ENCODE data around the gene TMEM200A. TPM values are rescaled to one million over a fixed set of nuclear protein-coding genes. Genes with fewer than 3 reads are reported as not detected.
"Not testable (repeated sequence)": the region's sequence is repeated elsewhere in the genome, so short reads cannot be mapped to it uniquely, and the experiment has no call there.

The TMEM200A gene
- under 1 TPM; 0.34 to 0.78 TPM for total RNA-seq

DNA sequence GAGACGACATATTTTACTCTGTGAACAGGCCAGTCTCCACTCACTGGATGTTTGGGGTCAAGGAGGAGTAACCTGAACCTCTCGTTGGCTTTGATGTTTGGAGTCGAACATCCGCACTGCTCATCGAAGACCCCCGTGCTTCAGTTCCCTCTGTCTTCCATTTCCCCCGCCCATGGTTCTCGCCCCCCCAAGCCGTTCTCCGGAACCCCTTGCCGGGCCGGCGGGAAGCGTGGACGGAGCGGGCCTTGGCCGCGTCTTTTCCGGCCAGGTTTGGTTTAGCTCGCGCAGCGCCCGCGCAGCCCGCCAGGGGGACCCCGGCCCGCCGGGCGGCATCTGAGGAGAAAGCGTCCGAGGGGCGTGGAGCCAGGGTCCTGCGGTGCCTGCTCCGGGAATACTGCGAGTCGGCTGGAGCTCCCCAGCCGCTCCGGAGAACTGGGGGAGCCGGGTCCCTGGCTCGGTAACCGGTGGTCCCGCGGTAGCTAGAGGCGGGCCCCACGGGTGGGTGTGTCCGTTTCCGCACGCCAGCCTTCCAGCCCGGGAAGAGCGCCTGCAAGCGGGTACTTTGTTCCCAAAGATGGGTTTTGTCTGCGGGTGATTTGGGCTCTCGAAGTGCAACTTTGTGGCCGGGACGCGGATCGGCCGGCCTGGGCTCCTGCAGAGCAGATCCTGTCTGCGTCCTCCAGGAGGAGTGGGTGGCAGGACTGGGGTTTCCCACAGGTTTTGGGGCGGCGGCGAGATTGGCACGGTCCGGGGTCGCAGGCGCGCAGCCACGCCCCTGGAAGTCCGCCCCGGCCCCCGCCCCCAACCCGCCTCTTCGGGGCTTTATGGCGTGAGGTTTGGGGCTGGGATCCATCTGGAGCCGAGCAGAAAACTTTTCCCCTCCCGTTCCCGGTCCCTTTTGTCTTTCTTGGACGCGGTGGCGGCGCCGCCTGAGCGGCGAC, at the start of gene TMEM200A:
TMEM200A (plus strand) TSS at position 852 of the 941 bp plus-strand sequence. CDS start 74,406 bp downstream, outside the sequence.
- Mint-ChIP-seq H3K27ac (no peak within 1 kb of the TSS), H3K4me1 (ENCODE audit: low read depth) (peaks cover 19% of the 10 kb centered on the region), H3K4me3 (peak within 1 kb of the TSS; percentile 76), H3K27me3 (peaks cover 7% of the 10 kb centered on the region), H3K36me3 (no peaks in the 10 kb centered on the region), H3K9me3 (peaks cover 6% of the 10 kb centered on the region)
- POLR2A ChIA-PET: interaction anchor here (1.0 kb wide), 1 partner anchor 148 kb away, joined by 3 read pairs; no protein-coding TSS in a partner anchor
- intact Hi-C loops (cut with micrococcal nuclease): loop anchor here (1.0 to 5.0 kb wide), 3 partner anchors 147 to 333 kb away; no protein-coding TSS in a partner anchor
- CTCF ChIA-PET: interaction anchor here (0.5 to 3.3 kb wide), 14 partner anchors 9 to 434 kb away, joined by 3 to 27 read pairs (median 3); no protein-coding TSS in a partner anchor
- peak; percentile 61 for DNase-seq

DNA sequence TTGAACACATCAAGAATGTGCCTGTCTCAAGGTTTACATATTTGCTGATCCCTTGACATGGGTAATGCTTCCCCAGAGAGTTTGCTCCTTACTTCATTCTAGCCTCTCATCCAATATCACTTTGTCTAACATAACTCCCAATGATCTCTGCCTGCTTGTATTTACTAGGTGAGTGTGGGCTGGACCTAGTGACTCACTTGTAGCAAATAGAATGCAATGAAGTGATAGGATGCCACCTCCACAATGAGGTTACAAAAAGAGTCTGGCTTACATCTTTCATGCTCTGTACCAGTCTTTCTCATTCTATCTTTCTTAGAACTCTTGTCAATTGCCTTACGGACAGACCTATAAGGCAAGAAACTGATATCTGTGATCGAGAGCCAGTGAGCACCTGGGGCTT, 44.9 kb upstream of the TMEM200A start:
- CTCF ChIA-PET: interaction anchor here (0.7 to 4.9 kb wide), 6 partner anchors 10 to 551 kb away, joined by 3 to 121 read pairs (median 4); no protein-coding TSS in a partner anchor
- H3K4me1 Mint-ChIP-seq (ENCODE audit: low read depth): peaks cover 4% of the 10 kb centered on the region
- no peaks in the 10 kb centered on the region for H3K36me3 Mint-ChIP-seq
- H3K27ac Mint-ChIP-seq: no peak overlapping the region
- intact Hi-C loops (cut with micrococcal nuclease): loop anchor here (5.0 kb wide), 1 partner anchor 61 kb away; no protein-coding TSS in a partner anchor
- H3K9me3 Mint-ChIP-seq: no peaks in the 10 kb centered on the region
- H3K4me3 Mint-ChIP-seq: no peak overlapping the region
- no peaks in the 10 kb centered on the region for H3K27me3 Mint-ChIP-seq
- no peak for DNase-seq
- POLR2A ChIA-PET: no interaction called here

DNA sequence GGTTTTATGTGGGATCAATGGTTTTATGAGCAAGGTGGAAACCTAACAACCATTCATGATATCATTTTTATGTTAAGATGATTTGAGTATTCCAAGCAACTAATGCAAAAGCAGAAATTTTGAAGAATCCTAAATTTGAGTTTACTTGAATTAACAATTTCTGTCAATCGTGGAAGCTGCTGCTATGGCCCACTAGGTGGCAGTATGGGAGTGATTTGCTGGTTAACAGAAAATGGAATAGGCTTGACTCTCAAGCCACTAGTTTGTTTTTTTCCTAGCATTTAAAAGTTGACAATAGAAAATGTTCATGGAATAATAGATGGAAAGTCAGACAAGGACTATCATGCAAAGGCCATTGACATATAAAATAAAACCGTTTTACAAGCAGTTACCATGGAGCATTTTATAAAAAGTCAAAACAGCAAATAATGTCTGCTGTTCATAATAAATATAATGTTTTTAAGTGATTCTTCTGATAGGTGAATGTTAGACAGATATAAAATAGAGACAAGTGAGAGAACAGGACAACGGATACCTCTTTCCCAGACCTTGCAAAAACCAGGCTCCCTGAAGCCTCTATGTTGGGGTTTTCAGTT, 43.0 kb upstream of the TMEM200A start:
- DNase-seq: peak; percentile 59
- CTCF ChIA-PET: interaction anchor here (1.1 to 4.9 kb wide), 13 partner anchors 9 to 549 kb away, joined by 3 to 121 read pairs (median 3); no protein-coding TSS in a partner anchor

DNA sequence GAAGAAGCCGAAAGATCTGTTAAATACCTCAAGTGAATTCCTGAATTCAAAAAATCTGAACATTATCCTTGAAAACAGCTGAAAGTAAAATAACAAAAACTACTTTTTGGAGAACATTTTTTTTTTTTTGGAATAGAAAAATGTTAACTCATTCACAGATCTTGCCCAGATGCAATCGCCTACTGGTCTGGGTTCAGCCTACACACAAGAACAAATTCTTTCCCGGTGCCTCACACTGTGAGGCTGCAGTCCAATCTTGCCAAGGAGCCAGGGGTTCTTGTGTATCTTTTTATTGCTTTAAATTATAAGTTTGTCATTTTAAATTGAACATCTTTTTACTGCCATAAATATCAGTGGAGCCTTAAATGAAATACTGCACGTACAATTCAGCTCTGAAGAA, 41.2 kb upstream of the TMEM200A start:
- intact Hi-C loops (cut with micrococcal nuclease): loop anchor here (5.0 kb wide), 1 partner anchor 58 kb away; no protein-coding TSS in a partner anchor
- Mint-ChIP-seq H3K27ac (no peak overlapping the region), H3K9me3 (no peaks in the 10 kb centered on the region), H3K4me1 (ENCODE audit: low read depth) (peaks cover 4% of the 10 kb centered on the region), H3K36me3 (no peaks in the 10 kb centered on the region), H3K27me3 (no peaks in the 10 kb centered on the region), H3K4me3 (no peak overlapping the region)
- ChIA-PET POLR2A (no interaction called here), CTCF (interaction anchor here (0.7 to 4.9 kb wide), 6 partner anchors 290 to 560 kb away, joined by 3 to 121 read pairs (median 4); no protein-coding TSS in a partner anchor)
- DNase-seq: no peak

More for the DNA sequence above, 43.0 kb upstream of the TMEM200A start:
- H3K27me3 Mint-ChIP-seq: no peaks in the 10 kb centered on the region
- no peaks in the 10 kb centered on the region for H3K9me3 Mint-ChIP-seq
- H3K4me3 Mint-ChIP-seq: no peak overlapping the region
- POLR2A ChIA-PET: no interaction called here
- H3K4me1 Mint-ChIP-seq (ENCODE audit: low read depth): peaks cover 4% of the 10 kb centered on the region
- intact Hi-C loops (cut with micrococcal nuclease): loop anchor here (1.0 to 5.0 kb wide), 5 partner anchors 60 to 550 kb away; no protein-coding TSS in a partner anchor
- H3K36me3 Mint-ChIP-seq: no peaks in the 10 kb centered on the region
- no peak overlapping the region for H3K27ac Mint-ChIP-seq

DNA sequence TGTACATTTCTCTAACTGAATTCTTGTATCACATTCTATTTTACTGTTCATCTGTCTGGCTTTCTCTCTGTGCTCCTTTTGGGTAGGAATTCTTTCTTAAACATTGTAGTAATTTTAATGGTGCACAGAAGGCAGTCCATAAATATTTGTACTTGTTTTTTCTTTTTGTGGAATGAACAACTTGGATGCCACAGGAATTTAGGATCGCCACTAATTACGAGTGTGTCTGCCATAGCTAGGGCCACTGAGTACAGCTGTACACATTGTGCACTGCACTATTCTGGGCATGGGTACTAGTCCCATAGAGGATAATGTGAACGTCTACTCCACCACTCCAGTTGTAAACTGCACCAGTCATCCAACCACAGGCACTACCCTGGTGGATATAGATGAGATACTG, 39.3 kb upstream of the TMEM200A start:
- DNase-seq: no peak
- intact Hi-C loops (cut with micrococcal nuclease): no loop called here
- no peak overlapping the region for H3K27ac Mint-ChIP-seq
- no peaks in the 10 kb centered on the region for H3K27me3 Mint-ChIP-seq
- ChIA-PET CTCF (interaction anchor here (0.8 to 2.0 kb wide), 3 partner anchors 372 to 546 kb away, joined by 3 to 14 read pairs (median 4); no protein-coding TSS in a partner anchor), POLR2A (no interaction called here)
- no peak overlapping the region for H3K4me3 Mint-ChIP-seq
- no peaks in the 10 kb centered on the region for H3K36me3 Mint-ChIP-seq
- peaks cover 4% of the 10 kb centered on the region for H3K4me1 Mint-ChIP-seq (ENCODE audit: low read depth)
- H3K9me3 Mint-ChIP-seq: no peaks in the 10 kb centered on the region

DNA sequence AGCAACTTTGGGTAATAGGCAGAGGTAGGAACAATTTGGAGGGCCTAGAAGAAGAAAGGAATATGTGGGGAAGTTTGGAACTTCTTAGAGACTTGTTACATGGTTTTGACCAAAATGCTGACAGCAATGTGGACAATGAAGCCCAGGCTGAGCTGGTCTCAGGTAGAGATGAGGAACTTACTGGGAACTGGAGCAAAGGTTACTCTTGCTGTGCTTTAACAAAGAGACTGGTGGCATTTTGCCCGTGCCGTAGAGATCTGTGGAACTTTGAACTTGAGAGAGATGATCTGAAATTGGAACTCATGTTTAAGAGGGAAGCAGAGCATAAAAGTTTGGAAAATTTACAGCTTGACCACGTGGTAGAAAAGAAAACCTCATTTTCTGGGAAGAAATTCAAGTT, 28.3 kb upstream of the TMEM200A start:
- no peak for DNase-seq
- intact Hi-C loops (cut with micrococcal nuclease): no loop called here
- H3K27ac Mint-ChIP-seq: no peak overlapping the region

DNA sequence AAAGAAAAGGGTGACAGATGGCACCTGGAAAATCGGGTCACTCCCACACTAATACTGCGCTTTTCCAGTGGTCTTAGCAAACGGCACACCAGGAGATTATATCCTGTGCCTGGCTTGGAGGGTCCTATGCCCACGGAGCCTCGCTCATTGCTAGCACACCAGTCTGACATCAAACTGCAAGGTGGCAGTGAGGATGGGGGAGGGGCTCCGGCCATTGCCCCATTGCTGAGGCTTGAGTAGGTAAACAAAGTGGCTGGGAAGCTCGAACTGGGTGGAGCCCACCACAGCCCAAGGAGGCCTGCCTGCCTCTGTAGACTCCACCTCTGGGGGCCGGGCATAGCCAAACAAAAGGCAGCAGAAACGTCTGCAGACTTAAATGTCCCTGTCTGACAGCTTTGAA, 19.5 kb upstream of the TMEM200A start:
- H3K36me3 Mint-ChIP-seq; intact Hi-C loops (cut with micrococcal nuclease); H3K4me3 Mint-ChIP-seq; DNase-seq; H3K4me1 Mint-ChIP-seq (ENCODE audit: low read depth); H3K27me3 Mint-ChIP-seq; POLR2A ChIA-PET; H3K27ac Mint-ChIP-seq; CTCF ChIA-PET; H3K9me3 Mint-ChIP-seq: not testable (repeated sequence)

More for the DNA sequence above, 28.3 kb upstream of the TMEM200A start:
- ChIA-PET POLR2A (no interaction called here), CTCF (no interaction called here)
- Mint-ChIP-seq H3K4me1 (ENCODE audit: low read depth) (no peaks in the 10 kb centered on the region), H3K27me3 (no peaks in the 10 kb centered on the region), H3K4me3 (no peak overlapping the region), H3K9me3 (peaks cover under 1% of the 10 kb centered on the region), H3K36me3 (no peaks in the 10 kb centered on the region)

DNA sequence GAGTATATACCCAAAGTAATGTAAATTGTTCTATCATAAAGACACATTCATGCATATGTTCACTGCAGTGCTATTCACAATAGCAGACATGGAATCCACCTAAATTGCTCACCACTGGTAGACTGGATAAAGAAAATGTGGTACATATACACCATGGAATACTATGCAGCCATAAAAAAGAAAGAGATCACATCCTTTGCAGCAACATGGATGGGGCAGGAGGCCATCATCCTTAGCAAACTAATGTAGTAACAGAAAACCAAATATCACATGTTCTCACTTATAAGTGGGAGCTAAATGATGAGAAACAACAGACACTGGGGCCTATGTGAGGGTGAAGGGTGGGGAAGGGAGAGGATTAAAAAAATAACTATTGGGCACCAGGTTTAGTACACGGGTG, 11.5 kb upstream of the TMEM200A start:
- ChIA-PET CTCF (no interaction called here), POLR2A (no interaction called here)
- Mint-ChIP-seq H3K9me3 (peaks cover 10% of the 10 kb centered on the region), H3K36me3 (no peaks in the 10 kb centered on the region), H3K4me3 (no peak overlapping the region), H3K27me3 (no peaks in the 10 kb centered on the region), H3K4me1 (ENCODE audit: low read depth) (no peaks in the 10 kb centered on the region), H3K27ac (no peak overlapping the region)
- intact Hi-C loops (cut with micrococcal nuclease): no loop called here
- DNase-seq: no peak

DNA sequence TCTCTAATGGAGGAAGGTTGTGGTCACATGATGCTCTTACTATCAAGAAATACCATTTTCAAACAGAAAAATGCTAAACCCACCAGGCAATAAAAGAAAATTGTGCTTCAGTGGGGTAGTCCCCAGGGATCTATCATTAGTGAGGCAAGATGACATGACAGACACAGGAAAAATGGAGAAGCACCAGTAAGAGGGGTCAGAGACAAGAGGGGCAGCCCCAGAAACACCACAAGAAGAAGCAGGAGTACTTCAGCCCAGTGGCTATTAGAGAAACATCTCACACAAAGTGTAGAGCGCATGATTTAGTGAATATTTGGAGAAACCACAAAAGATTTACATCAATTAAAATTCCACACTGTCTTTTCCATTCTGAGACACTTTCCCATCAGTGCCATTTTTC, 10.2 kb upstream of the TMEM200A start:
- intact Hi-C loops (cut with micrococcal nuclease): no loop called here
- ChIA-PET CTCF (interaction anchor here (1.2 kb wide), 1 partner anchor 10 kb away, joined by 3 read pairs; the partner anchor contains the start of gene TMEM200A), POLR2A (no interaction called here)
- Mint-ChIP-seq H3K9me3 (peaks cover 13% of the 10 kb centered on the region), H3K27ac (no peak overlapping the region), H3K4me1 (ENCODE audit: low read depth) (no peaks in the 10 kb centered on the region), H3K36me3 (no peaks in the 10 kb centered on the region), H3K4me3 (no peak overlapping the region), H3K27me3 (no peaks in the 10 kb centered on the region)
- no peak for DNase-seq

DNA sequence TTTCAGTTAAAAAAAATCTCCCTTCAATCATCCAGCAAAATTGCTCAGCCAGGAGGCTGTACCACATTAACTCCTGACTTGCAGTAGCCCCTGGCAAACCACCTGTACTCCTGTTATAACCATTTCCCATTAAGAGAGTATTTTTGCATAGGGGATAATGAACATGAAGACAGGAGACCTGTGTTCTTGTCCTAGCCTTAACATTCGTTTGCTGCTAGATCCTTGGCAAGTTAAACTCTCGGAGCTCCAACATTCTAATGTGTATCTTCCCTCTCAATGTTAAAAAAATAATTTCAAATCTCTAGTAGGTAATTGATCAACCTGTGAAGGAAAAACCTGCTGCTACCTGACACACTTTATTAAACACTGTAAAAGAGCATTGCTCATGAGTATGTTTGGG, 8.4 kb upstream of the TMEM200A start:
- no peak overlapping the region for H3K27ac Mint-ChIP-seq
- CTCF ChIA-PET: interaction anchor here (1.2 kb wide), 1 partner anchor 341 kb away, joined by 4 read pairs; no protein-coding TSS in a partner anchor
- H3K27me3 Mint-ChIP-seq: no peaks in the 10 kb centered on the region
- DNase-seq: no peak
- peaks cover 17% of the 10 kb centered on the region for H3K9me3 Mint-ChIP-seq
- H3K4me1 Mint-ChIP-seq (ENCODE audit: low read depth): no peaks in the 10 kb centered on the region
- no peak overlapping the region for H3K4me3 Mint-ChIP-seq
- POLR2A ChIA-PET: no interaction called here
- intact Hi-C loops (cut with micrococcal nuclease): no loop called here
- no peaks in the 10 kb centered on the region for H3K36me3 Mint-ChIP-seq

DNA sequence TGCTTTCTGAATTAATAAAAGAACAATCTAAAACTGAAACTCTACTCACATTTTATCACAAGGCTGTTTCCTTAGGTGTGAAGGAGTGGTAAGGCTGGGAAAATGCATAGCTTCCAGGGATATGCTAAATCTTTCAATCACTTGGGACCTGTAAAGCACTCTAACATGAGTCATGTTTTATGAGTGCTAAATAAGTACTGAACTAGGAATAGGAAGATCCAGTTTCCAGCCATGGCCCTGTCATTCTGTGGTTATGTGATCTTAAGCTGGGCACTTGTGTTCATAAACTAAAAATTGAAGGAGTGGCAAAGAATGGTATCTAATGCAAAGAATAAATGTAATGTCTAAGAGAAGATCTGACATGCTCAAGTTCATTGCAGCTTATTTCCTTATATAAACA, 6.1 kb upstream of the TMEM200A start:
- Mint-ChIP-seq H3K27me3 (peaks cover 4% of the 10 kb centered on the region), H3K36me3 (no peaks in the 10 kb centered on the region), H3K4me1 (ENCODE audit: low read depth) (peaks cover 4% of the 10 kb centered on the region), H3K27ac (no peak overlapping the region), H3K4me3 (no peak overlapping the region), H3K9me3 (peaks cover 10% of the 10 kb centered on the region)
- ChIA-PET CTCF (interaction anchor here (1.4 kb wide), 1 partner anchor 339 kb away, joined by 5 read pairs; no protein-coding TSS in a partner anchor), POLR2A (no interaction called here)
- no peak for DNase-seq
- intact Hi-C loops (cut with micrococcal nuclease): no loop called here

DNA sequence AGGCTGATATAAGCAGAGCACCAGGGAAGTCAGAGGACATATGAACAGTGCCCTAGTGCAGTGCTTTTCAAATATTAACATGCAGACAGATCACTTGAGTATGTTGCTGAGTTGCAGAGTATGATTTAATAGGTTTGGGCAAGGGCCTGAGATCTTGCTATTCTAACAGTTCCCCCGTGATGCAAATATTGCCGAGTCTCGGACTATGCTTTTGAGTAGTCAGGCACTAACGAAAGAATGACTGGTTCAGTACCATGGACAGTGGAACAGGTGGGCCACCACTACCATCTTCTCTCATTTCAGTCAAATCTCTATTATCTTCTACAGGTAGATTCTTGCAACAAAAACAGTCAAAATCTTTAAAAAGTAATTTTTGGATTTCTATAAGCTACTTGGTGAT, 3.7 kb upstream of the TMEM200A start:
- peaks cover 15% of the 10 kb centered on the region for H3K4me1 Mint-ChIP-seq (ENCODE audit: low read depth)
- no peak overlapping the region for H3K27ac Mint-ChIP-seq
- DNase-seq: peak; percentile 11
- ChIA-PET POLR2A (no interaction called here), CTCF (no interaction called here)
- H3K4me3 Mint-ChIP-seq: no peak overlapping the region
- peaks cover 10% of the 10 kb centered on the region for H3K9me3 Mint-ChIP-seq
- intact Hi-C loops (cut with micrococcal nuclease): no loop called here
- H3K36me3 Mint-ChIP-seq: no peaks in the 10 kb centered on the region
- peaks cover 7% of the 10 kb centered on the region for H3K27me3 Mint-ChIP-seq

Measured in activated CD4-positive, alpha-beta memory T cell treated with anti-CD3 and anti-CD28 coated beads for 36 hours (primary cell).